ENCODE data around the gene MRPL2.

MRPL2 gene

GRCh38 chr6:43006251-43006650 is 53.0 kb downstream of the MRPL2 start:
- no peaks in the 10 kb centered on the region for H3K27me3 ChIP-seq (ENCODE audit: control insufficient read depth, insufficient read depth, low read length)
- peaks cover 31% of the 10 kb centered on the region for H3K36me3 ChIP-seq (ENCODE audit: control insufficient read depth, insufficient read depth, low read length)
- H3K4me3 ChIP-seq (ENCODE audit: low read length), result no peak overlapping the region
- H3K9ac ChIP-seq (ENCODE audit: low read length), result no peak overlapping the region
- no peak overlapping the region for H3K27ac ChIP-seq (ENCODE audit: low read depth, low read length)
- no peaks in the 10 kb centered on the region for H3K4me1 ChIP-seq (ENCODE audit: control insufficient read depth, insufficient read depth, low read length)

- Histone ChIP-seq H3K4me3 (ENCODE audit: low read length) (no peak overlapping the region), H3K27me3 (ENCODE audit: control insufficient read depth, insufficient read depth, low read length) (no peaks in the 10 kb centered on the region), H3K4me1 (ENCODE audit: control insufficient read depth, insufficient read depth, low read length) (no peaks in the 10 kb centered on the region), H3K27ac (ENCODE audit: low read depth, low read length) (no peak overlapping the region), H3K36me3 (ENCODE audit: control insufficient read depth, insufficient read depth, low read length) (peaks cover 31% of the 10 kb centered on the region), H3K9ac (ENCODE audit: low read length) (no peak overlapping the region)
Observed at GRCh38 chr6:43005844-43006243, 53.4 kb downstream of the MRPL2 start.
